ENCODE results near the gene SORCS2.

DNA sequence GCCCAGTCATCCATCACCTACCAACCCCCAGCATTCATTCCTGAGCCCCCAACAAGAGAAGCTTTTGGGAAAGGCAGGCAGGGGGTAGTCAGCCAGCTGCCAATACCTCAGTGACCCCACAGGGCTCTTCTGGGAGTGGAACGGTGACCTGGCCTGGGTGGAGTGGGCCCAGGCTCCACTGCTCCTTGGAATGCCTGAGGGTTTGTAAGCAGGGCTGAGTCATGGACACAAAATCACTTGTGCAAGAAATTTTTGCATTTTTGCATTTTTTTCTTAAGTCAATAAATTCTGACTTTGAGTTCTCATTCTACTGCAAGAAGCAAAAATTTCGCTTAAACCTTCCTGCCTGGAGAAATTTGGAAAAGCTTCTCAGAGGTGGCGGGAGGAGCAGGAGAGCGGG lies 18.5 kb downstream of the SORCS2 start:
- no peak for TF ChIP-seq CEBPG (CRISPR knock-in tag; IDR thresholded peaks at IDR 0.05)
- no peak for TF ChIP-seq KDM1A (CRISPR knock-in tag; IDR thresholded peaks at IDR 0.05)
- TF ChIP-seq MAZ (IDR thresholded peaks at IDR 0.05; ENCODE audit: borderline replicate concordance, low read depth, low read length) = no peak
- TF ChIP-seq MAZ (CRISPR knock-in tag; IDR thresholded peaks at IDR 0.05; ENCODE audit: low read depth) = no peak
- TF ChIP-seq EP300 (IDR thresholded peaks at IDR 0.05; ENCODE audit: low read depth in 2 of 2, low read length in 2 of 2) = no peak
- no peak for TF ChIP-seq EP300 (CRISPR knock-in tag; IDR thresholded peaks at IDR 0.05; ENCODE audit: borderline replicate concordance)
- no peak for TF ChIP-seq POLR2AphosphoS5 (IDR thresholded peaks at IDR 0.05; ENCODE audit: low read depth, low read length)
